ENCODE data around the gene RAB5IF. TPM values are rescaled to one million over a fixed set of nuclear protein-coding genes. Genes with fewer than 3 reads are reported as not detected.

The RAB5IF gene
- total and polyA plus RNA-seq, 9 of the 15 experiments (the other 6 are each of a cell fraction or from before 2014, with no cell fraction given) = 26.5 to 198 (median 134) TPM

- Histone ChIP-seq H3K9me1 (ENCODE audit: control insufficient read depth, insufficient read depth, low read length) (peaks cover 3% of the 10 kb centered on the region), H3K36me3 (ENCODE audit: control insufficient read depth, insufficient read depth, low read length) (peaks cover 57% of the 10 kb centered on the region; the same call in 2 of the 3 replicates), H3K4me3 (no peak overlapping the region), H3K27me3 (ENCODE audit: control insufficient read depth in 2 of 2, insufficient read depth in 2 of 2, low read length in 2 of 2) (no peaks in the 10 kb centered on the region), H3K9ac (ENCODE audit: insufficient read depth in 1 of 2, low read depth in 2 of 2, low read length in 2 of 2) (peak overlapping the region in 1 of 2 experiments; percentile 53; a peak in 1 of 4 replicates), H3K27ac (ENCODE audit: extremely low read depth, low read depth, low read length) (no peak overlapping the region), H2AFZ (ENCODE audit: low read depth, low read length) (no peak overlapping the region), H3K4me1 (replicated peaks in 1 of 2; ENCODE audit: control insufficient read depth in 2 of 2, insufficient read depth in 2 of 2, low read length in 2 of 2) (peaks cover 10 to 22% of the 10 kb centered on the region in 2 experiments; a peak in 4 of 5 replicates), H4K20me1 (replicated peaks; ENCODE audit: control insufficient read depth, insufficient read depth, low read length) (peaks cover 9% of the 10 kb centered on the region), H3K4me2 (ENCODE audit: insufficient read depth, low read length) (no peak overlapping the region), H3K9me3 (replicated peaks; ENCODE audit: control insufficient read depth, insufficient read depth, low read depth, low read length) (no peaks in the 10 kb centered on the region), H3K79me2 (ENCODE audit: control insufficient read depth, insufficient read depth, low read length) (peaks cover 42% of the 10 kb centered on the region)
- in situ Hi-C loops (cut with MboI) (no loop called here), intact Hi-C loops (cut with micrococcal nuclease) (no loop called here)
- CTCF ChIA-PET (ENCODE audit: low intra/inter-chr PET ratio) = no interaction called here
- 98% methylated on average over 13 of the region's 15 CpGs for WGBS (ENCODE audit: insufficient coverage, low coverage, missing lambda C conversion rate)
- ATAC-seq = no peak
- FAIRE-seq = no peak
- DNase-seq (ENCODE audit: extremely low read depth in 1 of 4, low spot score in 3 of 4) = peak in 1 of 4 experiments; percentile 5
- POLR2A ChIA-PET = interaction anchor here (1.3 kb wide), 1 partner anchor 21 kb away, joined by 4 read pairs; no protein-coding TSS in a partner anchor
- no TSS peak for BruUV-seq (replicated peaks)
- TF ChIP-seq GTF2A2 (tag; IDR thresholded peaks at IDR 0.05) (no peak), TEAD1 (CRISPR knock-in tag; IDR thresholded peaks at IDR 0.05) (no peak), SNIP1 (IDR thresholded peaks at IDR 0.05; ENCODE audit: low read depth) (no peak), ZNF217 (CRISPR knock-in tag; IDR thresholded peaks at IDR 0.05) (no peak), KLF13 (tag; IDR thresholded peaks at IDR 0.05; ENCODE audit: borderline replicate concordance, low read depth) (no peak), ZNF121 (CRISPR knock-in tag; conservative IDR thresholded peaks at IDR 0.05) (no peak), FOSL1 (tag; conservative IDR thresholded peaks at IDR 0.05) (no peak), ASH1L (IDR thresholded peaks at IDR 0.05; ENCODE audit: borderline replicate concordance, low read depth, partially characterized antibody) (no peak), ZBTB34 (CRISPR knock-in tag; IDR thresholded peaks at IDR 0.05) (no peak), TARDBP (IDR thresholded peaks at IDR 0.05) (no peak), MCM3 (IDR thresholded peaks at IDR 0.05) (no peak), UBTF (IDR thresholded peaks at IDR 0.05; ENCODE audit: borderline replicate concordance in 1 of 2, low read depth in 2 of 2, low read length in 2 of 2) (no peak), PTBP1 (IDR thresholded peaks at IDR 0.05; ENCODE audit: low read depth, low read length) (no peak), DPF2 (IDR thresholded peaks at IDR 0.05) (no peak), NELFE (IDR thresholded peaks at IDR 0.05; ENCODE audit: insufficient read depth, insufficient read length) (no peak), ZFX (CRISPR knock-in tag; IDR thresholded peaks at IDR 0.05) (no peak), SRSF3 (IDR thresholded peaks at IDR 0.05; ENCODE audit: insufficient read depth, low read length) (no peak)
- TF ChIP-seq, protein P1, sequence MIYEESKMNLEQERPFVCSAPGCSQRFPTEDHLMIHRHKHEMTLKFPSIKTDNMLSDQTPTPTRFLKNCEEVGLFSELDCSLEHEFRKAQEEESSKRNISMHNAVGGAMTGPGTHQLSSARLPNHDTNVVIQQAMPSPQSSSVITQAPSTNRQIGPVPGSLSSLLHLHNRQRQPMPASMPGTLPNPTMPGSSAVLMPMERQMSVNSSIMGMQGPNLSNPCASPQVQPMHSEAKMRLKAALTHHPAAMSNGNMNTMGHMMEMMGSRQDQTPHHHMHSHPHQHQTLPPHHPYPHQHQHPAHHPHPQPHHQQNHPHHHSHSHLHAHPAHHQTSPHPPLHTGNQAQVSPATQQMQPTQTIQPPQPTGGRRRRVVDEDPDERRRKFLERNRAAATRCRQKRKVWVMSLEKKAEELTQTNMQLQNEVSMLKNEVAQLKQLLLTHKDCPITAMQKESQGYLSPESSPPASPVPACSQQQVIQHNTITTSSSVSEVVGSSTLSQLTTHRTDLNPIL (CRISPR knock-in tag; IDR thresholded peaks at IDR 0.05) = no peak
Measured at GRCh38 chr20:36578356-36579041, 27.1 kb upstream of the RAB5IF start.

Measured in K562 (cell line).